MCF 10A (cell line): ENCODE results near the gene COIL. TPM values are rescaled to one million over a fixed set of nuclear protein-coding genes. Genes with fewer than 3 reads are reported as not detected.
A peak's percentile ranks its signal among the peaks of the same experiment; 100 is the strongest.

ENCODE experiments used
- BruUV-seq: library from RNA; stranded (reverse); fragments of 400-500 nt; replicated peaks from 2 replicates; lab custom pipeline; 2021; lab: Mats Ljungman, UMichigan
- CTCF ChIA-PET: fragments of 300-600 bp; sonication (Branson Sonifier 250); formaldehyde crosslinking; extraction: SDS; loops from one replicate; lab custom pipeline; 2021; ENCODE audit warnings: antibody characterized with exemption, inconsistent platforms; lab: Yijun Ruan, JAX
- POLR2A ChIA-PET: fragments of 300-600, 350-650 bp; sonication (Branson Sonifier 250); formaldehyde crosslinking; extraction: SDS; loops from one replicate; lab custom pipeline; 2020; ENCODE audit warnings: antibody characterized with exemption, inconsistent platforms; lab: Yijun Ruan, JAX
- DNase-seq: peaks from one replicate; pipeline ENCODE4 v3.0.0-alpha.2; 2018; ENCODE audit not compliant: unreplicated experiment
- H3K27ac Mint-ChIP-seq: one replicate; pipeline ENCODE4 v1.8.0; 2022; ENCODE audit warnings: mild to moderate bottlenecking, low read depth, mixed read lengths; ENCODE audit not compliant: unreplicated experiment
- H3K27me3 Mint-ChIP-seq: one replicate; pipeline ENCODE4 v1.8.0; 2022; ENCODE audit warnings: mixed read lengths; ENCODE audit not compliant: insufficient read depth, unreplicated experiment
- H3K36me3 Mint-ChIP-seq: one replicate; pipeline ENCODE4 v1.8.0; 2022; ENCODE audit warnings: mild to moderate bottlenecking, moderate library complexity, mixed read lengths; ENCODE audit not compliant: insufficient read depth, unreplicated experiment
- H3K4me1 Mint-ChIP-seq: one replicate; pipeline ENCODE4 v1.8.0; 2022; ENCODE audit warnings: mixed read lengths; ENCODE audit not compliant: insufficient read depth, unreplicated experiment
- H3K4me3 Mint-ChIP-seq: one replicate; pipeline ENCODE4 v1.8.0; 2022; ENCODE audit warnings: mild to moderate bottlenecking, moderate library complexity, mixed read lengths; ENCODE audit not compliant: unreplicated experiment
- H3K9me3 Mint-ChIP-seq: one replicate; pipeline ENCODE4 v1.8.0; 2022; ENCODE audit warnings: mixed read lengths; ENCODE audit not compliant: unreplicated experiment
- intact Hi-C: fragments of 100-400 bp; cut with micrococcal nuclease; formaldehyde crosslinking; loops from 2 replicates; pipeline ENCODE4 v1.14.1; 2022
- total RNA-seq: library from RNA; stranded (reverse); gene quantifications from 2 replicates; pipeline ENCODE4 v1.2.3, GENCODE V29; 2022
- TF ChIP-seq, protein P1 (sequence below): fragments of 200-600 bp; IDR thresholded peaks from one replicate; pipeline ENCODE4 v1.8.0; 2022; ENCODE audit warnings: antibody characterized with exemption, mild to moderate bottlenecking; ENCODE audit not compliant: unreplicated experiment

The COIL gene
- total RNA-seq, 1 experiment from 2014 or later = 15.4 TPM

DNA sequence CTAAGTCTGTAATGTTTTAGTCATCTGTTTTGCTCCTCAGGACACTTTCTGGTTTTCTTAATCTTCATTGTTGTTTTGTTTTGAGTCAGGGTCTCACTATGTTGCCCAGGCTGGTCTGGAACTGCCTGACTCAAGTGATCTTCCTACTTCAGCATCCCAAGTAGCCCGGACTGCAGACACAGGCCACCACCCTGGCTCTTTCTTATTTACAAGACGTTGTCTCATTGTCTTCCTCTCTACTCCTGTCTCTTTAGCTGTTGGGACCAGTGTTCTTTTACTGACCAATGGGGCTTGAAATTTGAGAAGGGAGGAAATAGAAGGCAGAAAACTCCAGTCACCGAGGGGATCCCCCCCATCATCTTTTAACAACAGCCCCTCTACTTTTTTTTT is 18.2 kb upstream of the COIL start:
- TF ChIP-seq, protein P1, sequence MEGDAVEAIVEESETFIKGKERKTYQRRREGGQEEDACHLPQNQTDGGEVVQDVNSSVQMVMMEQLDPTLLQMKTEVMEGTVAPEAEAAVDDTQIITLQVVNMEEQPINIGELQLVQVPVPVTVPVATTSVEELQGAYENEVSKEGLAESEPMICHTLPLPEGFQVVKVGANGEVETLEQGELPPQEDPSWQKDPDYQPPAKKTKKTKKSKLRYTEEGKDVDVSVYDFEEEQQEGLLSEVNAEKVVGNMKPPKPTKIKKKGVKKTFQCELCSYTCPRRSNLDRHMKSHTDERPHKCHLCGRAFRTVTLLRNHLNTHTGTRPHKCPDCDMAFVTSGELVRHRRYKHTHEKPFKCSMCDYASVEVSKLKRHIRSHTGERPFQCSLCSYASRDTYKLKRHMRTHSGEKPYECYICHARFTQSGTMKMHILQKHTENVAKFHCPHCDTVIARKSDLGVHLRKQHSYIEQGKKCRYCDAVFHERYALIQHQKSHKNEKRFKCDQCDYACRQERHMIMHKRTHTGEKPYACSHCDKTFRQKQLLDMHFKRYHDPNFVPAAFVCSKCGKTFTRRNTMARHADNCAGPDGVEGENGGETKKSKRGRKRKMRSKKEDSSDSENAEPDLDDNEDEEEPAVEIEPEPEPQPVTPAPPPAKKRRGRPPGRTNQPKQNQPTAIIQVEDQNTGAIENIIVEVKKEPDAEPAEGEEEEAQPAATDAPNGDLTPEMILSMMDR = no peak
- ChIA-PET CTCF (interaction anchor here (0.7 to 1.6 kb wide), 6 partner anchors 14 to 128 kb away, joined by 3 to 8 read pairs (median 4); no protein-coding TSS in a partner anchor), POLR2A (interaction anchor here (0.7 to 6.2 kb wide), 23 partner anchors 8 to 1436 kb away, joined by 3 to 77 read pairs (median 4); partner anchors contain the start of genes AKAP1, C17orf67, COIL and DGKE)
- intact Hi-C loops = no loop called here
- Mint-ChIP-seq H3K9me3 (no peaks in the 10 kb centered on the region), H3K4me3 (peak overlapping the region; percentile 73), H3K36me3 (peaks cover 8% of the 10 kb centered on the region), H3K4me1 (peaks cover 31% of the 10 kb centered on the region), H3K27me3 (no peaks in the 10 kb centered on the region), H3K27ac (peak overlapping the region; percentile 34)
- BruUV-seq = no TSS peak
- DNase-seq = no peak

DNA sequence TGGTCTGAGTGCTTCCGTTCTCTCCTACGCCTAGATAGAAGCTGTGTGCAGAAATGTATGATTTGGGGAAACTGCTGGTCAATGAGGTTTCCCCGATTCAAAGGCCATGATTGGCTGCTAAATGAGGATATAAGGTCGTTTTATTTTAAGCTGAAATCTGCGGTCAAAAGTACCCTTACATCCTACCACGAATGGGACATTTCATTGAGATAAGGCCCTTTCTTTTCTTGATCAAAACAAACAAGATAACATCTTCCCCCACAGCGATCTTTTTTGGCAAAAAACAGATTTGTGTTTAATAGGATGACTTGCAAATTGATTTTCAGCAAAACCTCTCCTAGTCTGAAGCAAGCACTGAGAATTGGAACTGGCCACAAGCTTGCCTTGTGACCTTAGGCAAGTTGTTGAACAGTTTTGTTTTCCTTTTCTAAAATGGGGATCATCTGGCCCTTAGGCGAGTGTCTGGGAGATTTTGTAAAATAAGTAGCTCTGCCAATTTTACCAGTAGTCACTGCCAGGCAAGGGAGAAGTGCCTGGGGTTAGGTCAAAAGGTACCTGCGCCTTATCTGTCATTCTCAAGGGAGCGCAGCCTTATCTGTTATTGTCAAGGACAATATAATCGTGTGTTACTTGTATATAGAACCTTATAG is 17.7 kb upstream of the COIL start:
- H3K36me3 Mint-ChIP-seq = peaks cover 5% of the 10 kb centered on the region
- peak overlapping the region; percentile 73 for H3K4me3 Mint-ChIP-seq
- TF ChIP-seq, protein P1 = no peak
- intact Hi-C loops = no loop called here
- DNase-seq = peak; percentile 42
- POLR2A ChIA-PET = interaction anchor here (0.7 to 6.2 kb wide), 23 partner anchors 8 to 160 kb away, joined by 3 to 77 read pairs (median 4); partner anchors contain the start of genes AKAP1 and COIL
- no peaks in the 10 kb centered on the region for H3K27me3 Mint-ChIP-seq
- H3K4me1 Mint-ChIP-seq = peaks cover 31% of the 10 kb centered on the region
- peak overlapping the region; percentile 34 for H3K27ac Mint-ChIP-seq
- H3K9me3 Mint-ChIP-seq = no peaks in the 10 kb centered on the region
- CTCF ChIA-PET = interaction anchor here (1.1 to 1.6 kb wide), 4 partner anchors 14 to 39 kb away, joined by 3 to 8 read pairs (median 4); no protein-coding TSS in a partner anchor
- TSS peak; percentile 74 for BruUV-seq

DNA sequence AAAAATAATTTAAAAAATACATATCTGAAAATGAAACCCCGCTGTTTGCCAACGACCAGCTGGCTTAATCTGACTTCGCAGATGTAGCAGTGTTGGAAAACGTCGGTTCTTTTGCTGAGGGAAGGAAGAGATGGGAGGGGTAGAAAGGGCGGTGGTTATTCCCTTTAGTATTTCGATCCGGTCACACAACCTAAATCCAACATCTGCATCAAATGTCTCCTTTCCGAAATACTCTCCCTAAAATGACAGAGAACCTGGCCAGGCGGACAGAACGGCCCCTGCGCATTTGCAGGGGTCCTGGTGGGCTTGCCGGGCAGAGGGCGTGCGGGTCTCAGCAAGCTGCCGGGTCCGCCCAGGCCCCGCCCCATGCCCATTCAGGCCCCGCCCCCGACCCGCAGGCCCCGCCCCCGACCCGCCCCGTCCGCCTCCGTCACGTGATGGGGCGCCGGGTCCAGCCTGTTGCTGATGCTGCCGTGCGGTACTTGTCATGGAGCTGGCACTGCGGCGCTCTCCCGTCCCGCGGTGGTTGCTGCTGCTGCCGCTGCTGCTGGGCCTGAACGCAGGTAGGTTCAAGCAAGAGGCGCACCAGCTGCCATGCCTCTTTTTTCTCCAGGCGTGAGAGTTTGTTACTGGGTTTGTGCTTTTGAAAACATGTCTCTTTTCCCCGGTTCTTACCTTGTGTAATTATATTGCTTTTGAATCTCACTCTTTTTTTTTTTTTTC is 17.0 kb upstream of the COIL start, which contains the start of gene SCPEP1:
SCPEP1 (plus strand) TSS at position 459 of the 723 bp plus-strand sequence; CDS start at position 488, 29 bp downstream.
- peak within 1 kb of the TSS; percentile 73 for H3K4me3 Mint-ChIP-seq
- H3K36me3 Mint-ChIP-seq = peaks cover 5% of the 10 kb centered on the region
- peak; percentile 77 for DNase-seq
- TF ChIP-seq, protein P1 = no peak
- POLR2A ChIA-PET = interaction anchor here (0.6 to 6.2 kb wide), 18 partner anchors 10 to 143 kb away, joined by 3 to 77 read pairs (median 4); partner anchors contain the start of genes AKAP1 and COIL
- BruUV-seq = no TSS peak
- H3K27ac Mint-ChIP-seq = peak within 1 kb of the TSS; percentile 34
- H3K9me3 Mint-ChIP-seq = no peaks in the 10 kb centered on the region
- H3K4me1 Mint-ChIP-seq = peaks cover 31% of the 10 kb centered on the region
- CTCF ChIA-PET = interaction anchor here (0.5 to 1.1 kb wide), 2 partner anchors 10 to 33 kb away, joined by 3 to 4 read pairs; no protein-coding TSS in a partner anchor
- H3K27me3 Mint-ChIP-seq = no peaks in the 10 kb centered on the region
- intact Hi-C loops = no loop called here
